ENCODE data around the gene SH3GL3. TPM values are rescaled to one million over a fixed set of nuclear protein-coding genes. Genes with fewer than 3 reads are reported as not detected.

The SH3GL3 gene
- polyA plus RNA-seq, 1 of the 3 experiments (the other 2 are of a cell fraction) = not detected

DNA sequence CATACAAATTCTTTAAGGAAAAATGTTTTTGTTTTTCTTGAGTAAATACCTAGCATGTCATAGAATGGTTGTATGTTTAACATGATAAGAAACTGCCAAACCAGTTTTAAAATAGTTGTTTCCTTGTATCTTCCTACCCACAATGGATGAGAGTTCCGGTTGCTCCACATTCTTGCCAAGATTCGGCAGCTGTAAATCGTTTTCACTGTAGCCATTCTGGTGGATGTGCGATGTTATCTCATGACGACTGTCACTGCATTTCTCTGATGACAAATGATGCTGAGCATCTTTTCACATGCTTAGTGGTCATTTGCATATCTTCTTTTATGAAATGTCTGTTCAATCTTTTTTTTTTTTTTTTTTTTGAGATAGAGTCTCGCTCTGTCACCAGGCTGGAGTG lies 36.6 kb upstream of the SH3GL3 start:
- TF ChIP-seq FOXM1 (IDR thresholded peaks at IDR 0.05; ENCODE audit: low read depth) (no peak), GABPA (IDR thresholded peaks at IDR 0.05; ENCODE audit: low read depth) (no peak), TAF1 (IDR thresholded peaks at IDR 0.05; ENCODE audit: borderline replicate concordance, low read depth, low read length) (no peak), SIN3A (IDR thresholded peaks at IDR 0.05; ENCODE audit: borderline replicate concordance, low read depth, low read length) (no peak), FOXJ3 (CRISPR knock-in tag; IDR thresholded peaks at IDR 0.05) (no peak)
- no peak overlapping the region for H3K9ac ChIP-seq
- DNase-seq = no peak
- ChIA-PET CTCF (interaction anchor here (1.3 kb wide), 1 partner anchor 26 kb away, joined by 3 read pairs; no protein-coding TSS in a partner anchor), POLR2A (no interaction called here)
- no peak overlapping the region for H3K27ac ChIP-seq (ENCODE audit: low read depth in 2 of 2, low read length in 1 of 2)
- H3K27me3 ChIP-seq (ENCODE audit: insufficient read depth) = no peaks in the 10 kb centered on the region; the same call in 1 of the 2 replicates
- H4K20me1 ChIP-seq (ENCODE audit: insufficient read depth) = no peaks in the 10 kb centered on the region
- no peaks in the 10 kb centered on the region for H3K79me2 ChIP-seq (ENCODE audit: insufficient read depth)
- H3K4me2 ChIP-seq = no peak overlapping the region
- H3K4me3 ChIP-seq (ENCODE audit: low read depth in 2 of 2, low read length in 1 of 2) = no peak overlapping the region
- H3K9me2 ChIP-seq = no peaks in the 10 kb centered on the region
- 13% methylated on average over 6 of the region's 6 CpGs for WGBS (ENCODE audit: low lambda C conversion rate)
- H3K9me3 ChIP-seq = no peaks in the 10 kb centered on the region
- no peaks in the 10 kb centered on the region for H3K36me3 ChIP-seq (replicated peaks in 1 of 2; ENCODE audit: control insufficient read depth in 1 of 2, insufficient read depth in 2 of 2, low read length in 1 of 2)
- no peaks in the 10 kb centered on the region for H3F3A ChIP-seq (replicated peaks; ENCODE audit: insufficient read depth)
- H3K4me1 ChIP-seq (ENCODE audit: control insufficient read depth in 1 of 2, insufficient read depth in 2 of 2, low read depth in 1 of 2, low read length in 1 of 2) = no peaks in the 10 kb centered on the region
- H2AFZ ChIP-seq (ENCODE audit: low read depth) = no peak overlapping the region

DNA sequence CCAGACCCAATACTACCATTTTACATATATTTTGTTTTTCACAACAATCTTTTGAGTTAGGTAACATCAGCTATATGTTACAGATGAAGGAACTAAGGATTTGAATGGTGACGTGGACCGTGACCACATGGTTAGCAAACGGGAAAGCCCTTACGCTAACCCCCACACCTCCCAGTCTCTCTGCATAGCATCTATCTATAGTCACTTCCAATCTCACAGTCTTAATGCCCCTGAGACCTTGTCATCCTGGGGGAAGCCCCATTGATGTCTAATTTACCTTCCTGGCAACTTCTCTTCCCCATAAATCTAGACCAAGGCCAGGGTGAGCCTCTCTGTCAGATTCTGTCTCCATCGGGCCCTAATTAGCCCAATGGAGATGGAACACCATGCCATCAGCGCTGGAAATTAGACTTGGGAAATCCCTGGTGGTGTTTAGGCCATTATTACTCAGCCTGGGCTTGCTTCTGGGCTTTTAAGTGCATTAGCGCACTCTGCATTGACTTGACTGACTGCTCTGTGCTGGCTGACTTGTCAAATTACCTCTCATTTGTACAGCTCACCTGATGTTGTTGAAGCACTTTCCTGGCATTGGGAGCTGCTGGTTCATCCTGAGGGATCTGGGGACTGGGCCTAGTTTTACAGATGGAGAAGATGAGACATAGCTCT lies 34.0 kb upstream of the SH3GL3 start:
- Histone ChIP-seq H3K4me2 (no peak overlapping the region), H3K9me3 (no peaks in the 10 kb centered on the region), H3K27me3 (ENCODE audit: insufficient read depth) (no peaks in the 10 kb centered on the region; the same call in 1 of the 2 replicates), H3K9ac (no peak overlapping the region), H3K4me3 (ENCODE audit: low read depth in 2 of 2, low read length in 1 of 2) (no peak overlapping the region), H4K20me1 (ENCODE audit: insufficient read depth) (no peaks in the 10 kb centered on the region), H3K9me2 (no peaks in the 10 kb centered on the region), H3F3A (replicated peaks; ENCODE audit: insufficient read depth) (no peaks in the 10 kb centered on the region), H2AFZ (ENCODE audit: low read depth) (no peak overlapping the region), H3K79me2 (ENCODE audit: insufficient read depth) (no peaks in the 10 kb centered on the region), H3K36me3 (replicated peaks in 1 of 2; ENCODE audit: control insufficient read depth in 1 of 2, insufficient read depth in 2 of 2, low read length in 1 of 2) (no peaks in the 10 kb centered on the region), H3K4me1 (ENCODE audit: control insufficient read depth in 1 of 2, insufficient read depth in 2 of 2, low read depth in 1 of 2, low read length in 1 of 2) (no peaks in the 10 kb centered on the region), H3K27ac (ENCODE audit: low read depth in 2 of 2, low read length in 1 of 2) (no peak overlapping the region)
- CTCF ChIA-PET = interaction anchor here (1.1 to 1.9 kb wide), 3 partner anchors 9 to 165 kb away, joined by 3 to 6 read pairs (median 3); no protein-coding TSS in a partner anchor
- WGBS (ENCODE audit: low lambda C conversion rate) = 27% methylated on average over 6 of the region's 7 CpGs
- DNase-seq = no peak
- POLR2A ChIA-PET = no interaction called here
- no peak for TF ChIP-seq RAD21 (IDR thresholded peaks at IDR 0.05; ENCODE audit: low read length)
- no peak for TF ChIP-seq GATA2 (CRISPR knock-in tag; IDR thresholded peaks at IDR 0.05)
- TF ChIP-seq SMC3 (IDR thresholded peaks at IDR 0.05; ENCODE audit: low read depth, low read length) = no peak
- TF ChIP-seq YY1 (IDR thresholded peaks at IDR 0.05; ENCODE audit: low read depth) = no peak
- no peak for TF ChIP-seq EP300 (IDR thresholded peaks at IDR 0.05; ENCODE audit: borderline replicate concordance in 1 of 2, low read depth in 1 of 2, low read length in 1 of 2)
- TF ChIP-seq NFIC (IDR thresholded peaks at IDR 0.05; ENCODE audit: borderline replicate concordance) = no peak
- TF ChIP-seq, protein P1, sequence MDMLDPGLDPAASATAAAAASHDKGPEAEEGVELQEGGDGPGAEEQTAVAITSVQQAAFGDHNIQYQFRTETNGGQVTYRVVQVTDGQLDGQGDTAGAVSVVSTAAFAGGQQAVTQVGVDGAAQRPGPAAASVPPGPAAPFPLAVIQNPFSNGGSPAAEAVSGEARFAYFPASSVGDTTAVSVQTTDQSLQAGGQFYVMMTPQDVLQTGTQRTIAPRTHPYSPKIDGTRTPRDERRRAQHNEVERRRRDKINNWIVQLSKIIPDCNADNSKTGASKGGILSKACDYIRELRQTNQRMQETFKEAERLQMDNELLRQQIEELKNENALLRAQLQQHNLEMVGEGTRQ (IDR thresholded peaks at IDR 0.05; ENCODE audit: borderline replicate concordance, low read depth, low read length) = no peak
- TF ChIP-seq EZH2phosphoT487 (IDR thresholded peaks at IDR 0.05; ENCODE audit: borderline replicate concordance, low read depth) = no peak

Measured in SK-N-SH (cell line).